BLaER1 treated with 17β-estradiol and CSF1 and Interleukin-3, amounts not matched to agents 10 nM and 100 nM (cell line): ENCODE results near the gene FAM24A.
"Not testable (repeated sequence)": the region's sequence is repeated elsewhere in the genome, so short reads cannot be mapped to it uniquely, and the experiment has no call there.

Experiments
- H3K27ac ChIP-seq, 11 experiments: shearing (Covaris generic); formaldehyde crosslinking; 2 replicates each; pipeline ENCODE4 v1.8.1; 2022
- H3K27me3 ChIP-seq, 11 experiments: shearing (Covaris generic); formaldehyde crosslinking; 2 replicates each; pipeline ENCODE4 v1.8.1; 2022
- H3K36me3 ChIP-seq, 11 experiments: shearing (Covaris generic); formaldehyde crosslinking; 2 replicates each; pipeline ENCODE4 v1.8.1; 2022
- H3K4me1 ChIP-seq, 10 experiments: shearing (Covaris generic); formaldehyde crosslinking; 2 replicates each; pipeline ENCODE4 v1.8.1; 2022
- H3K4me2 ChIP-seq, 11 experiments: shearing (Covaris generic); formaldehyde crosslinking; 2 replicates each; pipeline ENCODE4 v1.8.1; 2022
- H3K4me3 ChIP-seq, 10 experiments: shearing (Covaris generic); formaldehyde crosslinking; 2 replicates each; pipeline ENCODE4 v1.8.1; 2022
- H3K9ac ChIP-seq, 11 experiments: shearing (Covaris generic); formaldehyde crosslinking; 2 replicates each; pipeline ENCODE4 v1.8.1; 2022
- H3K9me3 ChIP-seq, 11 experiments: shearing (Covaris generic); formaldehyde crosslinking; replicated peaks in 1 of 11; 2 replicates each; pipeline ENCODE4 v1.8.1; 2022
- H4K20me1 ChIP-seq, 11 experiments: shearing (Covaris generic); formaldehyde crosslinking; 2 replicates each; pipeline ENCODE4 v1.8.1; 2022
- Cebpa-rat ChIP-seq, 11 experiments: shearing (Covaris generic); IDR thresholded peaks; 2 replicates each; pipeline ENCODE4 v1.8.1; 2022

Gene FAM24A

GRCh38 chr10:122910310-122910709 lies at the start of gene FAM24A:
Gene FAM24A, plus strand, starts transcription at chr10:122910610. Its CDS starts 1,025 bp downstream, at chr10:122911635.
- no peak within 1 kb of the TSS for H3K4me2 ChIP-seq
- H3K9me3 ChIP-seq, result no peaks in the 10 kb centered on the region
- H3K27me3 ChIP-seq, result no peaks in the 10 kb centered on the region
- H3K36me3 ChIP-seq, result no peaks in the 10 kb centered on the region
- no peaks in the 10 kb centered on the region for H3K4me1 ChIP-seq
- no peak within 1 kb of the TSS for H3K9ac ChIP-seq
- H3K27ac ChIP-seq, result no peak within 1 kb of the TSS
- peaks cover 0 to 14% (median 0%) of the 10 kb centered on the region in 11 experiments; a peak in 3 of 22 replicates for H4K20me1 ChIP-seq
- TF ChIP-seq Cebpa-rat (IDR thresholded peaks at IDR 0.05), result no peak
- no peak within 1 kb of the TSS for H3K4me3 ChIP-seq

GRCh38 chr10:122861711-122862161 lies 48.7 kb upstream of the FAM24A start:
- TF ChIP-seq Cebpa-rat (IDR thresholded peaks at IDR 0.05), result no peak
- H3K27me3 ChIP-seq, result no peaks in the 10 kb centered on the region
- no peaks in the 10 kb centered on the region for H3K36me3 ChIP-seq
- peak overlapping the region in 5 of 11 experiments; percentile 28 to 64 (median 42); a peak in 9 of 22 replicates for H3K4me2 ChIP-seq
- H3K27ac ChIP-seq, result no peak overlapping the region
- H3K4me3 ChIP-seq, result no peak overlapping the region
- H4K20me1 ChIP-seq, result no peaks in the 10 kb centered on the region
- no peak overlapping the region for H3K9ac ChIP-seq
- H3K4me1 ChIP-seq, result peaks cover 1 to 48% (median 27%) of the 10 kb centered on the region in 10 experiments; a peak in 17 of 20 replicates
- H3K9me3 ChIP-seq, result peaks cover 5 to 18% (median 11%) of the 10 kb centered on the region in 11 experiments; a peak in 21 of 22 replicates

- Histone ChIP-seq H3K4me2 (no peak overlapping the region), H3K4me1 (peaks cover 0 to 36% (median 26%) of the 10 kb centered on the region in 10 experiments; a peak in 16 of 20 replicates), H3K9ac (no peak overlapping the region), H3K27ac (no peak overlapping the region), H4K20me1 (no peaks in the 10 kb centered on the region), H3K4me3 (no peak overlapping the region), H3K9me3 (peaks cover 15 to 28% (median 24%) of the 10 kb centered on the region in 11 experiments), H3K27me3 (no peaks in the 10 kb centered on the region), H3K36me3 (no peaks in the 10 kb centered on the region)
- TF ChIP-seq Cebpa-rat (IDR thresholded peaks at IDR 0.05), result no peak
Measured at GRCh38 chr10:122863216-122864193, 46.9 kb upstream of the FAM24A start.

GRCh38 chr10:122864194-122864592 lies 46.2 kb upstream of the FAM24A start:
- TF ChIP-seq Cebpa-rat (IDR thresholded peaks at IDR 0.05), result no peak

GRCh38 chr10:122864901-122865300 lies 45.5 kb upstream of the FAM24A start:
- Histone ChIP-seq H3K4me3 (no peak overlapping the region), H3K4me1 (peaks cover 0 to 22% (median 12%) of the 10 kb centered on the region in 10 experiments; a peak in 15 of 20 replicates), H3K4me2 (no peak overlapping the region), H4K20me1 (no peaks in the 10 kb centered on the region), H3K36me3 (no peaks in the 10 kb centered on the region), H3K9ac (no peak overlapping the region), H3K27me3 (no peaks in the 10 kb centered on the region), H3K27ac (no peak overlapping the region), H3K9me3 (peaks cover 15 to 28% (median 24%) of the 10 kb centered on the region in 11 experiments)
- no peak for TF ChIP-seq Cebpa-rat (IDR thresholded peaks at IDR 0.05)

More at GRCh38 chr10:122864194-122864592, 46.2 kb upstream of the FAM24A start:
- Histone ChIP-seq H3K4me3 (no peak overlapping the region), H4K20me1 (no peaks in the 10 kb centered on the region), H3K4me1 (peaks cover 0 to 29% (median 19%) of the 10 kb centered on the region in 10 experiments; a peak in 16 of 20 replicates), H3K9me3 (peaks cover 15 to 28% (median 24%) of the 10 kb centered on the region in 11 experiments), H3K36me3 (no peaks in the 10 kb centered on the region), H3K4me2 (no peak overlapping the region), H3K27me3 (no peaks in the 10 kb centered on the region), H3K27ac (no peak overlapping the region), H3K9ac (no peak overlapping the region)

- not testable (repeated sequence) for H3K27ac ChIP-seq, H3K27me3 ChIP-seq, H3K9ac ChIP-seq, H3K4me3 ChIP-seq, H3K4me2 ChIP-seq, H3K4me1 ChIP-seq, H3K36me3 ChIP-seq, H4K20me1 ChIP-seq
- H3K9me3 ChIP-seq, result peaks cover 15 to 28% (median 24%) of the 10 kb centered on the region in 11 experiments
Measured at GRCh38 chr10:122866757-122867482, 43.5 kb upstream of the FAM24A start.

GRCh38 chr10:122868768-122869167 lies 41.6 kb upstream of the FAM24A start:
- H3K27ac ChIP-seq, H3K36me3 ChIP-seq, H3K4me3 ChIP-seq, H4K20me1 ChIP-seq, H3K4me1 ChIP-seq, H3K4me2 ChIP-seq, H3K27me3 ChIP-seq, H3K9ac ChIP-seq: not testable (repeated sequence)
- peaks cover 15 to 28% (median 24%) of the 10 kb centered on the region in 11 experiments for H3K9me3 ChIP-seq

- H3K4me2 ChIP-seq, H3K4me3 ChIP-seq, H4K20me1 ChIP-seq, H3K36me3 ChIP-seq, H3K4me1 ChIP-seq, H3K9ac ChIP-seq, H3K27ac ChIP-seq, H3K27me3 ChIP-seq: not testable (repeated sequence)
- H3K9me3 ChIP-seq, result peaks cover 6 to 13% (median 12%) of the 10 kb centered on the region in 11 experiments
Measured at GRCh38 chr10:122871947-122872346, 38.5 kb upstream of the FAM24A start.

GRCh38 chr10:122875843-122876466 lies 34.5 kb upstream of the FAM24A start:
- H3K4me2 ChIP-seq, result no peak overlapping the region
- H4K20me1 ChIP-seq, result no peaks in the 10 kb centered on the region
- no peak overlapping the region for H3K9ac ChIP-seq
- no peak overlapping the region for H3K4me3 ChIP-seq
- H3K4me1 ChIP-seq, result no peaks in the 10 kb centered on the region
- no peaks in the 10 kb centered on the region for H3K36me3 ChIP-seq
- H3K9me3 ChIP-seq, result peaks cover 10 to 21% (median 14%) of the 10 kb centered on the region in 11 experiments; a peak in 21 of 22 replicates
- no peaks in the 10 kb centered on the region for H3K27me3 ChIP-seq
- no peak for TF ChIP-seq Cebpa-rat (IDR thresholded peaks at IDR 0.05)
- H3K27ac ChIP-seq, result no peak overlapping the region
